Lower lobe of right lung (tissue), 2 donors: ENCODE data around the gene ZNF577. TPM values are rescaled to one million over a fixed set of nuclear protein-coding genes. Genes with fewer than 3 reads are reported as not detected.

Source experiments
- ATAC-seq, 2 donors: fragments of 200-7000 bp; cut with Tn5 transposase; one replicate each; pipeline ENCODE4 v1.9.1; 2020 to 2022; ENCODE audit warnings: mild to moderate bottlenecking in 2 of 2, moderate library complexity in 2 of 2
- DNase-seq: peaks from one replicate; pipeline ENCODE4 v3.0.0-alpha.2; 2020
- H3K27ac ChIP-seq: fragments of 200-600 bp; one replicate; pipeline ENCODE4 v1.8.0; 2022
- H3K27me3 ChIP-seq: fragments of 200-600 bp; one replicate; pipeline ENCODE4 v1.8.0; 2022; ENCODE audit warnings: low read depth
- H3K36me3 ChIP-seq: fragments of 200-600 bp; one replicate; pipeline ENCODE4 v1.8.0; 2022; ENCODE audit warnings: mild to moderate bottlenecking
- H3K4me1 ChIP-seq: fragments of 200-600 bp; one replicate; pipeline ENCODE4 v1.8.0; 2022
- H3K4me3 ChIP-seq: fragments of 200-600 bp; one replicate; pipeline ENCODE4 v1.8.0; 2022; ENCODE audit warnings: mild to moderate bottlenecking
- H3K9me3 ChIP-seq: fragments of 200-600 bp; one replicate; pipeline ENCODE4 v1.8.0; 2022
- intact Hi-C: fragments of 100-400 bp; cut with DNase I; formaldehyde crosslinking; loops from one replicate; pipeline ENCODE4 v1.11.0; 2022
- total RNA-seq: library from RNA; stranded (reverse); fragmentation: NEBNext Ultra II Directional; extraction: Animal tissue kit (Norgen Biotek cat#: 25700); gene quantifications from one replicate; pipeline ENCODE4 v1.2.1, GENCODE V29; 2021
- TF ChIP-seq, protein P1 (sequence below): fragments of 200-600 bp; IDR thresholded peaks from one replicate; pipeline ENCODE4 v1.8.0; 2022; ENCODE audit warnings: antibody characterized with exemption, mild to moderate bottlenecking
- donor health status: DM: no; HTN: yes; CAD: no; lungs with severe emphysema.

ZNF577 gene
- total RNA-seq, 1 donor from 2014 or later, result 10.7 TPM

DNA sequence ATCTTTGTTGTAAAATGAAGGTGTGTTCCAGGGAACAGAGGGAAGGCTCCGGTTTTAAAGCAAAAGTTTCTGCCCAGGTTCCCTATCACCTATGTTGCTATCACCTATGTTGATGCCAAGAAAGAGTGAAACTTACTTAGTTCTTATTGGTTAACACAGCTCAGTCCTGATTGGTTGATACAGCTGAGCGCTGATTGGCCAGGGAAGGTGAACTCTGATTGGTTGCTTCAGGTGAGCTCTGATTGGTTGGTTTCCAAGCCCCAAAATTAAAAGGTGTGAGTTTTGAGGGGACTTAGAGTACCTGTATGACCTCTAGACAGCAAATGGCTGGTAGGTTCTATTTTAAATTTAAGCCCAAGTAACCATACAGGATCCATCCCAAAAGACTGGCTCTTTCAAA is 50.6 kb downstream of the ZNF577 start:
- ATAC-seq (no peak), DNase-seq (no peak)
- Histone ChIP-seq H3K9me3 (no peaks in the 10 kb centered on the region), H3K4me3 (no peak overlapping the region), H3K36me3 (no peaks in the 10 kb centered on the region), H3K4me1 (no peaks in the 10 kb centered on the region), H3K27ac (no peak overlapping the region), H3K27me3 (no peaks in the 10 kb centered on the region)
- intact Hi-C loops, result no loop called here
- TF ChIP-seq, protein P1, sequence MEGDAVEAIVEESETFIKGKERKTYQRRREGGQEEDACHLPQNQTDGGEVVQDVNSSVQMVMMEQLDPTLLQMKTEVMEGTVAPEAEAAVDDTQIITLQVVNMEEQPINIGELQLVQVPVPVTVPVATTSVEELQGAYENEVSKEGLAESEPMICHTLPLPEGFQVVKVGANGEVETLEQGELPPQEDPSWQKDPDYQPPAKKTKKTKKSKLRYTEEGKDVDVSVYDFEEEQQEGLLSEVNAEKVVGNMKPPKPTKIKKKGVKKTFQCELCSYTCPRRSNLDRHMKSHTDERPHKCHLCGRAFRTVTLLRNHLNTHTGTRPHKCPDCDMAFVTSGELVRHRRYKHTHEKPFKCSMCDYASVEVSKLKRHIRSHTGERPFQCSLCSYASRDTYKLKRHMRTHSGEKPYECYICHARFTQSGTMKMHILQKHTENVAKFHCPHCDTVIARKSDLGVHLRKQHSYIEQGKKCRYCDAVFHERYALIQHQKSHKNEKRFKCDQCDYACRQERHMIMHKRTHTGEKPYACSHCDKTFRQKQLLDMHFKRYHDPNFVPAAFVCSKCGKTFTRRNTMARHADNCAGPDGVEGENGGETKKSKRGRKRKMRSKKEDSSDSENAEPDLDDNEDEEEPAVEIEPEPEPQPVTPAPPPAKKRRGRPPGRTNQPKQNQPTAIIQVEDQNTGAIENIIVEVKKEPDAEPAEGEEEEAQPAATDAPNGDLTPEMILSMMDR, result no peak

DNA sequence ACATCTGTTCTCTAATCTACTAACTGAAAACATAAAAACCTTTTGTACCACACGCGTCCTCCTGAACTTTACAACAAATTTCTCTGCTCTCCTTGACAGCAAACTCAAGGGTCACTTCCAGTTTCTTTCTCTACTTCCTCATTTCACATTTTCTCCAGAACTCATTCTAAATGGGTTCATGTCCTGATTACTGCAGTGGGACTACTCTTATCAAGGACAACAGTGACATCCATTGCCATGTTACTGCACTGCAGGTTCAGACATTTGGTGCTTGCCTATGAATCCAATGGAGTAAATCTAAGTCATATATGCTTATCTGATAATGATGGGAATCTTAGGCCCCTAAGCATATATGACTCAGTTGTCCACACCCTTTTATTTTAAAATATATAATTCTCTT is 57.5 kb downstream of the ZNF577 start:
- Histone ChIP-seq H3K4me3 (no peak overlapping the region), H3K9me3 (peaks cover 5% of the 10 kb centered on the region), H3K27ac (no peak overlapping the region), H3K27me3 (no peaks in the 10 kb centered on the region), H3K36me3 (no peaks in the 10 kb centered on the region), H3K4me1 (no peaks in the 10 kb centered on the region)
- TF ChIP-seq, protein P1, result peak; percentile 42
- DNase-seq (no peak), ATAC-seq (peak; percentile 70 to 71)
- intact Hi-C loops, result no loop called here

DNA sequence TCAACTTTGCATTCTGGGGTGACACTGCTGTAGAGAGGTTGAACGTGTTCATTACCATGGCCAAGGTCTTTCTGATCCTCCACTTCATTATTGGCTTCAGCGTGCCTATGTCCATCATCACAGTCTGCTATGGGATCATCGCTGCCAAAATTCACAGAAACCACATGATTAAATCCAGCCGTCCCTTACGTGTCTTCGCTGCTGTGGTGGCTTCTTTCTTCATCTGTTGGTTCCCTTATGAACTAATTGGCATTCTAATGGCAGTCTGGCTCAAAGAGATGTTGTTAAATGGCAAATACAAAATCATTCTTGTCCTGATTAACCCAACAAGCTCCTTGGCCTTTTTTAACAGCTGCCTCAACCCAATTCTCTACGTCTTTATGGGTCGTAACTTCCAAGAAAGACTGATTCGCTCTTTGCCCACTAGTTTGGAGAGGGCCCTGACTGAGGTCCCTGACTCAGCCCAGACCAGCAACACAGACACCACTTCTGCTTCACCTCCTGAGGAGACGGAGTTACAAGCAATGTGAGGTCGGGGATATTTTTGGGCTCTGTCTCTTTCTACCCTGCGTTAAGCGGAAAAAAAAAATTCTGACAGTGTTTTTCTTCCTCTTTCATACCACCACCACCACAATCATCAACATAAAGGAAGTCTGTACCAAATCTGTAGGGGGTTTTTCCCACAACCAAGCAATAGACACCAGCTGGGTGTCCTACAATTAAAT is 63.3 kb downstream of the ZNF577 start:
- no peak overlapping the region for H3K27ac ChIP-seq

DNA sequence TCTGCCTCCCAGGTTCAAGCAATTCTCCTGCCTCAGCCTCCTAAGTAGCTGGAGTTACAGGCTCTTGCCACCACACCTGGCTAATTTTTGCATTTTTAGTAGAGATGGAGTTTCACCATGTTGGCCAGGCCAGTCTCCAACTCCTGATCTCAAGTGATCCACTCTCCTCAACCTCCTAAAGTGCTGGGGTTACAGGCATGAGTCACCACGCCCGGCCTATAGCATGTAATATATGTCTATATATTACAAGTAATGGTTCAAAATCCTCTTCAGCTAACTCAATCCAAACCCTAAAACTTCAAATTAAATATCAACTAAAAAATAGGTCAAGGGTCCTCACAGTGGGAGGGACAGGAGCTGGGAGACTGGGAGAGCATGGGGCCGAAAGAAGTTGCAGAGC is 64.8 kb downstream of the ZNF577 start:
- no peak overlapping the region for H3K27ac ChIP-seq
- H3K27me3 ChIP-seq, result no peaks in the 10 kb centered on the region
- peaks cover 5% of the 10 kb centered on the region for H3K4me1 ChIP-seq
- H3K4me3 ChIP-seq, result no peak overlapping the region
- no peak for DNase-seq
- TF ChIP-seq, protein P1, result no peak
- intact Hi-C loops, result no loop called here
- no peaks in the 10 kb centered on the region for H3K36me3 ChIP-seq
- no peak for ATAC-seq
- peaks cover 5% of the 10 kb centered on the region for H3K9me3 ChIP-seq

More for the DNA sequence above, 63.3 kb downstream of the ZNF577 start:
- DNase-seq, result no peak
- Histone ChIP-seq H3K9me3 (peaks cover 5% of the 10 kb centered on the region), H3K36me3 (no peaks in the 10 kb centered on the region), H3K27me3 (no peaks in the 10 kb centered on the region), H3K4me1 (peaks cover 5% of the 10 kb centered on the region), H3K4me3 (no peak overlapping the region)
- intact Hi-C loops, result no loop called here
- ATAC-seq, result peak; percentile 55 to 71
- TF ChIP-seq, protein P1, result no peak

DNA sequence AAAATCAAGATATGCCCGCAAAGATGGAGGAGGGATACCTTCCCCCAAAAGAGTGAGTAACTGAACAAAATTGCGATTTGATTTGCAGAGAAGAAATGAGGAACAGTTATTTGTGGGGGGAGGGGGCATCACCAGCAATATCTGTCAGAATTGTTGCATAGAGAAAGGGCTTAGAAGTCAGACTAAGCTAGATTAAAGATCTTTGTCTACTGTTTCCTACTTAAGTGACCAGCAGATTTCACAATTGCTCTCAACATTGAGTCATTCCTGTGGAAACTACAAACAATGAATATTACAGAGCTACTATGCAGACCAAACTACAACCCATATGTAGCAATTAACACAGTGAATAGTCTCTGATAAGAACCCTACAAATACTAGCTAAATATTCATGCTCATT is 65.4 kb downstream of the ZNF577 start:
- no peak overlapping the region for H3K4me3 ChIP-seq
- intact Hi-C loops, result no loop called here
- no peak overlapping the region for H3K27ac ChIP-seq
- DNase-seq (no peak), ATAC-seq (peak; percentile 32 to 45)
- H3K36me3 ChIP-seq, result no peaks in the 10 kb centered on the region
- H3K27me3 ChIP-seq, result no peaks in the 10 kb centered on the region
- H3K4me1 ChIP-seq, result peaks cover 5% of the 10 kb centered on the region
- peaks cover 5% of the 10 kb centered on the region for H3K9me3 ChIP-seq
- TF ChIP-seq, protein P1, result no peak
